GM19324 (cell line): Measurements from ENCODE around the gene NCK2.

ENCODE experiments used
- ATAC-seq: cut with Tn5 transposase; IDR thresholded peaks from one replicate; pipeline ENCODE4 v1.9.1; 2021; ENCODE audit warnings: mild to moderate bottlenecking, moderate library complexity; ENCODE audit not compliant: unreplicated experiment, low FRiP score

Gene NCK2

GRCh38 chr2:105744909-105745853, at the start of gene NCK2:
Gene NCK2 (plus strand): TSS chr2:105744912. CDS start chr2:105855064, 110,152 bp downstream.
- peak; percentile 30 for ATAC-seq

GRCh38 chr2:105697781-105698449, 46.8 kb upstream of the NCK2 start:
- no peak for ATAC-seq

GRCh38 chr2:105698820-105699219, 45.9 kb upstream of the NCK2 start:
- no peak for ATAC-seq

GRCh38 chr2:105701042-105701441, 43.7 kb upstream of the NCK2 start:
- no peak for ATAC-seq

- no peak for ATAC-seq
Measured at GRCh38 chr2:105708697-105709096, 36.0 kb upstream of the NCK2 start.

GRCh38 chr2:105711394-105711793, 33.3 kb upstream of the NCK2 start:
- no peak for ATAC-seq

- ATAC-seq: no peak
Measured at GRCh38 chr2:105712166-105712915, 32.4 kb upstream of the NCK2 start.

GRCh38 chr2:105712981-105713596, 31.6 kb upstream of the NCK2 start:
- no peak for ATAC-seq

- ATAC-seq: no peak
Measured at GRCh38 chr2:105714141-105714540, 30.6 kb upstream of the NCK2 start.

- no peak for ATAC-seq
Measured at GRCh38 chr2:105718846-105719481, 25.7 kb upstream of the NCK2 start.

- no peak for ATAC-seq
Measured at GRCh38 chr2:105721991-105722511, 22.7 kb upstream of the NCK2 start.

- ATAC-seq: no peak
Measured at GRCh38 chr2:105722726-105723297, 21.9 kb upstream of the NCK2 start.

GRCh38 chr2:105723431-105723830, 21.3 kb upstream of the NCK2 start:
- no peak for ATAC-seq

GRCh38 chr2:105725388-105725787, 19.3 kb upstream of the NCK2 start:
- ATAC-seq: peak; percentile 32

- no peak for ATAC-seq
Measured at GRCh38 chr2:105730170-105730569, 14.5 kb upstream of the NCK2 start.

- ATAC-seq: no peak
Measured at GRCh38 chr2:105731511-105731910, 13.2 kb upstream of the NCK2 start.

GRCh38 chr2:105732101-105732500, 12.6 kb upstream of the NCK2 start:
- no peak for ATAC-seq

GRCh38 chr2:105732955-105733607, 11.6 kb upstream of the NCK2 start:
- no peak for ATAC-seq

GRCh38 chr2:105733875-105734274, 10.8 kb upstream of the NCK2 start:
- no peak for ATAC-seq
